ENCODE measurements around the gene ALAD. TPM values are rescaled to one million over a fixed set of nuclear protein-coding genes. Genes with fewer than 3 reads are reported as not detected.

ALAD gene
- total RNA-seq, 4 donors from 2014 or later, result 19.1 to 52.0 (median 33.5) TPM

DNA sequence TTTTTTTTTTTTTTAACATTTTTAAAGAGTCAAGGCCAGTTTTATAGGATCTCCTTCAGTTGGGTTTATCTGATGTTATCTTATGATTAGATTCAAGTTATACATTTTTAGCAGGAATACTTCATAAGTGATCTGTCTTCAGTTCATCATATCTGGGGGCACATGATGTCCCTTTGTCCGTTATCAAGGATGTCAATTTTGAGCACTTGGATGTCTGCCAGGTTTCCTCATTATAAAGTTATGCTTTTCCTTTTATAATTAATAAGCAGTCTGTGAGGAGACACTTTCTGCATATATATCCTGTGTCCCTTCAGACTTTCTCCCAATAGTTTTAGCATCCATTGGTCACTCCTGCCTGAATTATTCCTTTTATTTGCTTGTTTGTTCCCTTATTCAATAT lies 36.1 kb downstream of the ALAD start:
- intact Hi-C loops (cut with DNase I), result no loop called here
- WGBS, 2 donors, result 54 to 63% methylated on average over 1 of the region's 1 CpG
- H3K36me3 ChIP-seq, result peaks cover 0 to 17% (median 0%) of the 10 kb centered on the region in 3 donors
- no peak overlapping the region for H3K4me3 ChIP-seq
- peaks cover 0 to 6% (median 3%) of the 10 kb centered on the region in 3 donors for H3K4me1 ChIP-seq
- peak overlapping the region in 1 of 4 donors; percentile 2 for H3K27ac ChIP-seq
- TF ChIP-seq, protein P1, sequence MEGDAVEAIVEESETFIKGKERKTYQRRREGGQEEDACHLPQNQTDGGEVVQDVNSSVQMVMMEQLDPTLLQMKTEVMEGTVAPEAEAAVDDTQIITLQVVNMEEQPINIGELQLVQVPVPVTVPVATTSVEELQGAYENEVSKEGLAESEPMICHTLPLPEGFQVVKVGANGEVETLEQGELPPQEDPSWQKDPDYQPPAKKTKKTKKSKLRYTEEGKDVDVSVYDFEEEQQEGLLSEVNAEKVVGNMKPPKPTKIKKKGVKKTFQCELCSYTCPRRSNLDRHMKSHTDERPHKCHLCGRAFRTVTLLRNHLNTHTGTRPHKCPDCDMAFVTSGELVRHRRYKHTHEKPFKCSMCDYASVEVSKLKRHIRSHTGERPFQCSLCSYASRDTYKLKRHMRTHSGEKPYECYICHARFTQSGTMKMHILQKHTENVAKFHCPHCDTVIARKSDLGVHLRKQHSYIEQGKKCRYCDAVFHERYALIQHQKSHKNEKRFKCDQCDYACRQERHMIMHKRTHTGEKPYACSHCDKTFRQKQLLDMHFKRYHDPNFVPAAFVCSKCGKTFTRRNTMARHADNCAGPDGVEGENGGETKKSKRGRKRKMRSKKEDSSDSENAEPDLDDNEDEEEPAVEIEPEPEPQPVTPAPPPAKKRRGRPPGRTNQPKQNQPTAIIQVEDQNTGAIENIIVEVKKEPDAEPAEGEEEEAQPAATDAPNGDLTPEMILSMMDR (IDR thresholded peaks at IDR 0.05), result no peak
- no peak for TF ChIP-seq POLR2A (IDR thresholded peaks at IDR 0.05)
- no peaks in the 10 kb centered on the region for H3K9me3 ChIP-seq
- no peaks in the 10 kb centered on the region for H3K27me3 ChIP-seq
- DNase-seq, result no peak

DNA sequence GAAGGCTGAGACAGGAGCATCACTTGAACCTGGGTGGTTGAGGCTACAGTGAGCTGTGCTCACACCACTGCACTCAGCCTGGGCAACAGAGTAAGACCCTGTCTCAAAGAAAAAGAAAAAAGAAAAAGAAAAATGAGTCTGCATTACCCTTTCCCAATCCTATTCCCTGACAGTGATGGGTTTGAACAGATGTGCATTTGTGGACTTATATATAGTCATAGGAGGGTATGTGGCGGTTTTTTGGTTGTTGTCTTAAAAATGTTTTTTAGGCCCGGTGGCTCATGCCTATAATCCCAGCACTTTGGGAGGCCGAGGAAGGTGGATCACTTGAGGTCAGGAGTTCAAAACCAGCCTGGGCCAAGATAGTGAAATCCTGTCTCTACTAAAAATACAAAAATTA lies 37.7 kb downstream of the ALAD start:
- no peak for DNase-seq
- TF ChIP-seq, protein P1 (IDR thresholded peaks at IDR 0.05), result no peak
- intact Hi-C loops (cut with DNase I), result no loop called here
- no peak overlapping the region for H3K27ac ChIP-seq
- H3K9me3 ChIP-seq, result no peaks in the 10 kb centered on the region
- H3K4me3 ChIP-seq, result no peak overlapping the region
- H3K36me3 ChIP-seq, result peaks cover 0 to 15% (median 0%) of the 10 kb centered on the region in 3 donors
- peaks cover 0 to 6% (median 3%) of the 10 kb centered on the region in 3 donors for H3K4me1 ChIP-seq
- H3K27me3 ChIP-seq, result no peaks in the 10 kb centered on the region
- WGBS, 2 donors, result 83 to 93% methylated on average over 2 to 3 of the region's 3 CpGs

DNA sequence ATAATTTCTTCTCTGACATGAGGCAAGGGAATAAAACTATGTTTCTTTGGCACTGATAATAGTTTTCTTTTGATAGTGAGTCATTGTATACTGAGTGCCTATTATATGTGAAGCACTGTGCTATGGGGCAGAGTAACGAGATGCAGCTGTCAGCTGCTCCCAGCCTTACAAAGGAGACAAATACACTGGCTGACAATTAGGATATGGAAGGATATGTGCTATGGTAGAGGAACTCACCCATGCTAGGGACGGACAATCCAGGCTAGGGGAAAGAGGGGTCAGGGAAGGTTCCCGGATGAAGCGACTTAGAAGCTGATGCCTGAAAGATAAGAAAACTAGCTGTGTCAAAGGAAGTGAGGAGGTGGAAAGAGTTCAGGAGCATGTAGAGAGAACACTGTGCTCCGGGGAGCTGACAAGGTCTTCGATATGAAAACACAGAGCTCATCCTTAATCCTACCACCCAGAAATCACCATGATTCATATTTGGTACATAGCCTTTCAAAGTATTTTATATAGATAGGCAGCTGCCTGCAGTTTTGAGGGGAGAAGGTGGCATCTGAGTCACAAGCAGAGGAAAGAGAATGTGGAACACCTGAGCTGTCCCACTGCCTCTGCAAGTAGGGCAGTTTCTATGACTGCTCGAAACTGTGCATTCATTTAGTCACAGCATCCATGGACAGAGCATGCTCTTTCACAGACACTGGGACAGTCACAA lies 39.6 kb downstream of the ALAD start:
- intact Hi-C loops (cut with DNase I), result no loop called here
- Histone ChIP-seq H3K4me1 (peaks cover 0 to 6% (median 3%) of the 10 kb centered on the region in 3 donors), H3K27me3 (no peaks in the 10 kb centered on the region), H3K9me3 (no peaks in the 10 kb centered on the region), H3K27ac (no peak overlapping the region), H3K36me3 (peaks cover 0 to 20% (median 0%) of the 10 kb centered on the region in 3 donors), H3K4me3 (no peak overlapping the region)
- no peak for DNase-seq
- 48 to 55% methylated on average over 7 of the region's 7 CpGs for WGBS, 2 donors
- TF ChIP-seq, protein P1 (IDR thresholded peaks at IDR 0.05), result no peak
- no peak for TF ChIP-seq POLR2A (IDR thresholded peaks at IDR 0.05)

DNA sequence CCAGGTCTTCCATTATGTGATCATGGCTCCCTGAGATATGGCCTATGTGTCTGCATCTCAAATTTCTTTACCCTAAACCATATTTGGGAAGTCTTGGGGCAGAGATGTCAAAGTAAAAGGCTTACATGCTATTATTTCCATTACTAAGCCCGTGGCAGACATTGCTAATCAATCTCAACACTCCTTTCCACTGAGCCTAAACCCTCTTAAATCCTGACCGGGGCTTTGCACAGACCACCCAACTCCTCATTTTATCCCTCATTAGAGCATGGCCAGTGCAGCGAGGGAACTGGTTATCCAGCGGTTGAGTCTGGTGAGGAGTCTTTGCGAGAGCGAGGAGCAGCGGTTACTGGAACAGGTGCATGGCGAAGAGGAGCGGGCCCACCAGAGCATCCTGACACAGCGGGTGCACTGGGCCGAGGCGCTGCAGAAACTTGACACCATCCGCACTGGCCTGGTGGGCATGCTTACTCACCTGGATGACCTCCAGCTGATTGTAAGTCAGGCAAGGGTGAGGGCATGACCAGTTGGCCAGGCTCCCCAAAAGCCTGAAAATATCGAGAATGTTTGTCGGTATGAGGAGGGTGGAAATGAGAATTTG lies 40.7 kb downstream of the ALAD start:
- Histone ChIP-seq H3K9me3 (no peaks in the 10 kb centered on the region), H3K4me3 (no peak overlapping the region), H3K36me3 (peaks cover 0 to 21% (median 0%) of the 10 kb centered on the region in 3 donors), H3K4me1 (peaks cover 0 to 6% (median 2%) of the 10 kb centered on the region in 3 donors), H3K27me3 (no peaks in the 10 kb centered on the region), H3K27ac (no peak overlapping the region)
- TF ChIP-seq POLR2A (IDR thresholded peaks at IDR 0.05), result no peak
- TF ChIP-seq, protein P1 (IDR thresholded peaks at IDR 0.05), result no peak
- intact Hi-C loops (cut with DNase I), result no loop called here
- no peak for DNase-seq
- WGBS, 2 donors, result 84 to 85% methylated on average over 5 of the region's 15 CpGs

DNA sequence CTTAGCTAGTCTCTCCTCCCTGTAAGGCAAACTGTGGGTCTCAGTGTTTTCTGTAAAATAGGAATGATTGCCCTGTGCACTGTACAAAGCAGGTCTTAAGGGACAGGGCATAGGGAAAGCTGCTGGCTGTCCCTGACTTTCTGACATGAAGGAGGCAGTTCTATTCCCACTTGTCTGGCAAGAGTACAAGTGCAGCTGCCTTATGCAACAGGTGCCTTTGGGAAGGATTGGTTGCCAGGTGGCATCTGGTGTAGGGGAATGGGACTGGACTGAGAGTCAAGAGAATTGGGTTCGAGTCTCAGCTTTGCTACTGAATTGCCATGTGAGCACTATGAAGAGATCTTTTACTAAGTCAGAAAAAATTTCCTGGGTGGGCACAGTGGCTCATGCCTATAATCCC lies 41.7 kb downstream of the ALAD start:
- Histone ChIP-seq H3K27me3 (peaks cover 0 to under 1% (median 0%) of the 10 kb centered on the region in 4 donors), H3K4me3 (no peak overlapping the region), H3K36me3 (peaks cover 0 to 30% (median 0%) of the 10 kb centered on the region in 3 donors), H3K27ac (no peak overlapping the region), H3K9me3 (no peaks in the 10 kb centered on the region), H3K4me1 (peaks cover 0 to 6% (median 0%) of the 10 kb centered on the region in 3 donors)
- 91 to 100% methylated on average over 1 of the region's 1 CpG for WGBS, 2 donors
- intact Hi-C loops (cut with DNase I), result no loop called here
- TF ChIP-seq, protein P1 (IDR thresholded peaks at IDR 0.05), result no peak
- TF ChIP-seq POLR2A (IDR thresholded peaks at IDR 0.05), result no peak
- no peak for DNase-seq
